HuH-7.5 (cell line): ENCODE measurements around the gene LINGO1.
A peak's percentile ranks its signal among the peaks of the same experiment; 100 is the strongest.

Source experiments
- DNase-seq: peaks from one replicate; pipeline ENCODE4 v3.0.0; 2011; ENCODE audit warnings: low spot score

The LINGO1 gene

GRCh38 chr15:77569729-77570125 is 63.0 kb downstream of the LINGO1 start:
- peak; percentile 91 for DNase-seq

GRCh38 chr15:77568973-77569728 is 63.6 kb downstream of the LINGO1 start:
- peak; percentile 90 for DNase-seq

- peak; percentile 48 for DNase-seq
Observed at GRCh38 chr15:77568014-77568972, 64.4 kb downstream of the LINGO1 start.

- DNase-seq: no peak
Observed at GRCh38 chr15:77567202-77567601, 65.5 kb downstream of the LINGO1 start.

GRCh38 chr15:77566092-77566491 is 66.6 kb downstream of the LINGO1 start:
- DNase-seq: no peak

- no peak for DNase-seq
Observed at GRCh38 chr15:77565378-77565915, 67.3 kb downstream of the LINGO1 start.

- DNase-seq: no peak
Observed at GRCh38 chr15:77564938-77565337, 67.8 kb downstream of the LINGO1 start.

- DNase-seq: no peak
Observed at GRCh38 chr15:77564341-77564740, 68.4 kb downstream of the LINGO1 start.

- no peak for DNase-seq
Observed at GRCh38 chr15:77563623-77564156, 69.0 kb downstream of the LINGO1 start.
